UCSD-AML1 (cell line): ENCODE data around the gene FOXN3.
"Not testable (repeated sequence)": the region's sequence is repeated elsewhere in the genome, so short reads cannot be mapped to it uniquely, and the experiment has no call there.

Source experiments
- DNase-seq: peaks from one replicate; lab custom pipeline; 2025; ENCODE audit not compliant: unreplicated experiment; lab: John Stamatoyannopoulos, UW

FOXN3 gene

DNA sequence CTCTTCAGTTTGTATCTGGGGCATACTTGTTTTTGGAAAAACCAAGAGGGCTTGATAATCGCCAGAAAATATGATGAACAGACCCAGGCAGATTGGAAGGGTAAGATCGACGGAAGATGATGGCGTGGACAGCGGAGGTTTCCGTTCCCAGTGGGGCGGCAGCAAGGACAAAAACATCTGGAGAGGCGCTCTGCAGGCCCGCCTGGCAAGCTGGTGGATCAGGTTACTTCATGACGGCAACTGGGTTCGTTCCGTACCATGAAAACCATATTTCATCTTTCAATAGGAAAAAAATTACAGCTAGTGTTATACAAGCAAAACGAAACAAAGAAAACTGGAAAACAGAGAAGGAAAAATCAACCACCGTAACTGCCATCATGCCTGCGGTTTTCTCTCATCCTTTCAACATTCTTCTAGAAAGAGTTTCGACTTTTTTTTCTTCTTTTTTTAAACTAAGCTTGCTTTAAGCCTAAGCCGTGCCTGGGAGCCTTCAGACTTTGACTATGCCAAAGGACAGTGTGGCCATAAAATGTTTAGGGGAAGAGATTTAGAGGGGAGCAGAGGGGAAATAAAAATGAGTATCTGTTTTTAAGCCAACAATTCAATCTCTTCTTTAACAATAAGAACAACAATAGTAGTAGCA lies 210.5 kb downstream of the FOXN3 start:
- no peak for DNase-seq

- no peak for DNase-seq
Measured at GRCh38 chr14:89205137-89205740, 211.8 kb downstream of the FOXN3 start.

DNA sequence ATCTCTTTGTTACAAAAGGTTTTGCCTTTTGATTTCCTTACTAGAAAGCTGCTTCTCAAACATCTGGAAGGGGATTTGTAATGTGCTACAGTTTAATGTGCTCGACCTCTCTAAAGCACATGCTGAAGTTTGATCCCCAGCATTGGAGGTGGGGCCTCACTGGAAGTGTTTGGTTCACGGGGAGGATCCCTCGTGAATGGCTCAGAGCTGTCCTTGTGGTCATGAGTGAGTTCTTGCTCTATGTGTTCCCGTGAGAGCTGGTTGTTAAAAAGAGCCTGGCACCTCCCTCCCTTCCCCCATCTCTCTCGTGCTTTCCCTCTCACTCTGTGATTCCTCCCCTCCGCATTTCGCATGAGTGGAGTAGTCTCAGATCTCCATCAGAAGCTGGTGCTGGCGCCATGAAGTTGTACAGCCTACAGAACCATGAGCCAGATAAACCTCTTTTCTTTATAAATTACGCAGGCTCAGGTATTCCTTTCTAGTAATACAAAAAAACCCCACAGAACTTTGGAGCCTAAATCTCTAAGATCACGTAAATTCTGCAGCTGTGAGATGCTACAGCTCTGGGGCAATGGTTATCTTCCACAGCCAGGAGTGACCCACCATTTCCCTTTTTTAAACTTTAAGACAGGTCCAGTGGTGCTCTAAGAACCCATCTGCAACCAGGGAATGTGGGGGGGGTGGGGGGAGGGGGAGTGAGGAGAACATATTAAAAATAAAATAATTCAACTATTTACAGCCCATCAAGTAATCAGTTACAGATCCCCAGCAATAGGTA lies 214.4 kb downstream of the FOXN3 start:
- DNase-seq = no peak

GRCh38 chr14:89201645-89202044 lies 215.4 kb downstream of the FOXN3 start:
- DNase-seq = no peak

GRCh38 chr14:89199357-89199756 lies 217.7 kb downstream of the FOXN3 start:
- DNase-seq = not testable (repeated sequence)

DNA sequence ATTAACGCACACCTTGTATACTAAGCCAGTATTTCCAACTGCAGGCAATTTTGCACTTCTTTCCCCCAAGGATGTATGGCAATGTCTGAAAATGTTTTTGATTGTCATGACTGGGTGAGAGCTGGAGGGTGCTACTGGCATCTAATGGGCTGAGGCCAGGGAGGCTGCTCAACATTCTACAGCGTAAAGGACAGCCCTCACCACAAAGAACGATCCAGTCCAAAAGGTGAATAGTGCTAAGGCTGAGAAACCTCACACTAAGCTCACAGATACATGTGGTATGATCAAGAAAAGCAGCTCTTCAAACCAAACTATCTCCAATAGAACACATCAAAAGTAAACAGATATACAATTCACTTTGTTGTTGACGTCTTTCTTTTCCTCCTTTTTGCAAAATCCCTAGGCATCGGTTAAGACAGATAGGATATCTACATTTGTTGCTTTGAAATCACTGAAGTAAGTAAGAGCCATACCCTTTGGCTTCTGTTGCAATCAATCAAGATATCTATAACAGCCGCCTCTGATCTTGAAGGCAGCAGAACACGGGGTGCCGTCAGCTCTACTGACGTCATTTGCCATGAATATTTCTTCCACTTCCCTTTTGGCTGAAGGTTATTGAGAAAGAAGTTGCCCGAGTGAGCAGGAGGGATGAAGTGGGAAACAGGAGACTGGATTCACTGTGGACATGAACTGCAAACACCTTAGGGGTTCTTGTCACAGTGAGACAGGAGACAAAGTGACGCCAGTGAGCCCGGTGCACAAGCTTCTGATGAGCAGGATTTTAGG lies 218.3 kb downstream of the FOXN3 start:
- no peak for DNase-seq

DNA sequence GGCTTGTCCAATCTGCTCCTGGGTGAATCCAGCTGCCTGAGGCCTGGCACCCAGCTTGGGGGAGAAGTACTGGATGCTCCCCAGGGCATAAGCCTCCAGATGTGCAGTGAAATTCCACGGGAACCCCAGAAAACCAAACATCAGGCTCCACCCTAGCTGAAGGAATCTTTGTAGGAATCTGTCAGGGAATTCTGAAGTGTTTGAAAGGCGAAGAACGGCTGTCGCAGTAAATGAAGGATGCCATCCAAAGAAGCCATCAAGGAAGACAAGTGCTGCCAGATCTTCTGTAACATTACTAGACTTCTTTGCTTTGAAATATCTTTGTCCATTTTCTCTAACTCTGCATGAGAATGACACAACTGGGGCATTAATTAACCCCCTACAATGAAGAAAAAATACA lies 219.4 kb downstream of the FOXN3 start:
- no peak for DNase-seq

GRCh38 chr14:89196545-89196944 lies 220.5 kb downstream of the FOXN3 start:
- DNase-seq = no peak

- DNase-seq = no peak
Measured at GRCh38 chr14:89194376-89194775, 222.7 kb downstream of the FOXN3 start.

DNA sequence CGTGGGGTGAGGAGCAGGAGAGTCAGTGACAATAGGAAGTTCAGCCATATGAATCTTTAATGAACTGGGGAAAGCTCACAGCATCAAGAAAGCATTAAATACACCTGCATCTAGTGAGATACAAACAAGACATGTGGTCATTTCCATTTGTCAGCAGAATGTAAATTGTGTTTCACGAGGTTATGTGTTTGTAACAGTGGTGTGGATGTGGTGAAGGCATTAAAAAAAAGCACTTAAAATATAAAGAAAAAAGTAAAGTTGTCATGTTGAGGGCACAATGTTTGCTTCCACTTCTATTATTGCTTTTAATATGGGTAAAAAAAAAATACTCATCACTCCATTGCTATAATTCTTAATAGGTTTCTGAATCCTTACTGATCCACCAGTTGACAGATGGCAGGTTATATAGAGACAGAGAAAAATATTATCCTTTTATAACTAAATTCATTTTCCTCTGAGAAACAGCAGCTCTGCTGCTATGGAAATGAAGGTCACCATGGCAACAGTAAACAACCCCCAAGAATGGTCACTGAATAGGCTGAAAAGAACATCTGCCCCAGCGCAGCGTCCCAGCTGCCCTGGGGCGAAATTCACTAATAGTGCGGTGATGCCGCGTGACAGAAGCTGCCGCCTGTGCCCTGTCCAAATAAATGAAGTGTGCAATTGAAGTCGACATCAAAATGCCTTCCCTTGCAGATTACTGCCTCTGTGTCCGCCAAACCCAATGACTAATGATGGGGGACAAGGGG lies 226.1 kb downstream of the FOXN3 start:
- no peak for DNase-seq

DNA sequence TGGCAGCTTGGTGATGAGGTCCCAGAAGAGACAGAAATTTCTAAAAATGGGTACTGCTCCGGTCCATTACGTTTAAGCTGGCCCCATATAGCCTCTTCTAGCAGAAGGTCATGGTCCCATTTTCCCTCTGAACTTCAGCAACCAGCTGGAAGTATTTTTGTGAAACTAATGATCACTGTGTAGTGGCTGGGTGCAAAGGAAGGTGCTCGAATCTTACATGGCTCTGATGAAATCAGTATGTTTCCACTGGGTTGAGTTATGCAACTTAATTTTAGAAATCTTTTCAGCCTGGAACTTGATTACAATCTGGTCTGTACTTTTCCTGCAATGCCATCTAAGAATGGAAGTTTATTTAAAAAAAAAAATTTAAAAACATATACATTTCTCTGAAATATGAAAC lies 228.5 kb downstream of the FOXN3 start:
- no peak for DNase-seq

GRCh38 chr14:89187501-89187900 lies 229.5 kb downstream of the FOXN3 start:
- no peak for DNase-seq

GRCh38 chr14:89186856-89187376 lies 230.1 kb downstream of the FOXN3 start:
- peak; percentile 51 for DNase-seq

- DNase-seq = no peak
Measured at GRCh38 chr14:89185919-89186855, 230.8 kb downstream of the FOXN3 start.

DNA sequence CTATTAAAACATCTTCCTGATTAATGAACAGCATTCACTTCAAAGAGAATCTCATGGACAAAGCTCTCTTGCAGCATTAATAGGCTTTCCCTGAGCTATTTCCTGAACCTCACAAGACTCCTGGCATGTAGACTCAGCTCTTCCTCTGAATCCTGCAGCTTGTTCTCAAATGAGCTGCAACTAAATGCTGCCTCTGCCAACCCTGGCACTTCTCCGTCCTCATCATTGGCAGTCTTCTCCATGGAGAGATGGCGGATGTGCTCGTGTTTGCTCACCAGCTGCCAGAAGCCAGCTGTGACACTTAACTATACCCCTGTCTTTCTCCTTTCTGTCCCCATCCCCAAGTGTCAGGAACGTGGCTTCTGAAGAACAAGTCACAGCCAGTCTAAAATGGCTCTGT lies 232.1 kb downstream of the FOXN3 start:
- DNase-seq = no peak

- DNase-seq = no peak
Measured at GRCh38 chr14:89182326-89182725, 234.7 kb downstream of the FOXN3 start.

DNA sequence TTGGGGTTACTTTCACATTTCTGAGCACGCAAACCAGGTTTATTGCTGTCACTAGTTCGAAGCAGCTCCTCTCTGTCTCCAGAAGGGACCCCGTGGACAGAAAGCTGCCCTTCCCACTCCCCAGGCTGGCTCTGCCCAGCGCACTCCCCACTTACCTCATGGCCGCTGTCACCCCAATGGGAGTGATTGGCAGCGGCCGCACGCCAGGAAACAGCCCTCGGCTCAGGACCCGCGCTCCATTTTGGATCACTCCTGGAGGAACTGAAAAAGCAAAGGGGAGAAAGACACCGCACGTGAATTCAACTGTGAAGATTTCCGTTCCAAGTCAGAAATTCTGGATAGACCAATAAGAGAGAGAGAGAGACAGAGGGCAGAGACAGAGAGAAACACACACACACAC lies 236.5 kb downstream of the FOXN3 start:
- DNase-seq = no peak

DNA sequence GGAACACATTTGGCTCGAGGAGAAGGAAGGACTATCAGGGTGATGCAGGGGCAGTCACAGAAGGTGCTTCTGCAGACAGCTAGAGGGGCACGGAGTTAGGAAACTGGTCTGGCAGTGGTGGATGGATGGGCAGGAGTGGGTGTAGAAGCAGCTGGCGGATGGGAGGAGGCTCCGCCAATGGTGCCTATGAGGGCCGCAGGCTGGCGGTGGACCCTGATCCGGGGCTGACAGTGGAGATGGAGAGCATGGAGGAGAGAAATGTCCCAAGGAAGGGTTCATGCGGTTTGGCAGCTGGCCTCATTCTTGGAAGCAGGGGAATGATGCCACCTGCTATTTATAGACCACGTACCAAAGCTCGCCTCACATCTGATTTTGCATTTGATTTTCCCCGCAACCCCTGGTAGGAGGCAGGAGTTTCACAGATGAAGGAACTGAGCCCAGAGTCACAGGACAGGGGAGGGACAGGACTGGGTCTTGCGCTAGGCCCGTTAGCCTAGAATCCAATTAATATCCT lies 237.1 kb downstream of the FOXN3 start:
- DNase-seq = no peak

DNA sequence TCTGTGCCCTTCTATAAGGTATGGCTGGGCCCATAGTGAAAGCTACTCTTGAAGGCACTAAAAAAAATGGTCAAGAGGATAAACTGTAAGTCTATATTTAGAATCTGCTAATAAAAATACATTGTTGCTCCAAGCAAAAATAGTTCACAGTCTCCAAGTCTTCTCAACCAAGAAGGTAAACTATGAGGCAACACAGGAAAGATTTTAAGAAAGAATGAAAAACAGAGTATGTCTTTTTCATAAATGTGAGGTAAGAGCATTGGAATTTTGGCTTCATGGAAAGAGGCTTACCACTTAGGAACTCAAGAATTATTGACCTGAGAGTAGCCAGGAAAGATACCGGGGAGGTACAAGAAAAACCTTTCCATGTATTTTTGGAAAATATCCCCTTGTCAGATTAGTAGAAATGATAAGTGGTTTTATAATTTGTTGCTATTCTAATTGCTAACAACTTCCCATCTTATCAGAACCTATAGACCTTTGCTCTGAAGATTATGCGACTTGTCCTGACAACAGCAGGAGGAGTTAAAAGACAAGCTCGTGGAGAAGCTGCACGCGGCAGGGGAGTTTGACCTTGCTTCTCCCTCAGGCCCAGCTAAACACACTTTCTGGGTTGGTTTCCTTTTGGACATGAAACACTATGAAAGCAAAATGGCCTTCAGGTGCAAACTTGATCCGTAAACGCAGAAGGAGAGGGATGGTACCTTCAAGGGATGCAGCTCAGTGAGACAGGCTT lies 238.1 kb downstream of the FOXN3 start:
- DNase-seq = no peak
